Activated T-cell treated with anti-CD3 and anti-CD28 coated beads, Interleukin-2, amount 50 U/mL, for 72 hours (primary cell): Measurements from ENCODE around the gene KIAA0513. TPM values are rescaled to one million over a fixed set of nuclear protein-coding genes. Genes with fewer than 3 reads are reported as not detected.

Experiments used
- ATAC-seq, 2 donors: fragments of 150-1000 bp; cut with Tn5 transposase; replicated peaks in 1 of 2; 2 replicates each; pipeline ENCODE4 v1.10.0; 2021; ENCODE audit warnings: moderate library complexity in 2 of 2, mild to moderate bottlenecking in 1 of 2
- DNase-seq, 2 donors: peaks; one replicate each; pipeline ENCODE4 v3.0.0; 2021 to 2022; ENCODE audit warnings: mixed read lengths in 1 of 2
- H3K27ac Mint-ChIP-seq: one replicate; pipeline ENCODE4 v1.8.0; 2022; ENCODE audit warnings: mild to moderate bottlenecking, moderate library complexity, mixed read lengths
- H3K27me3 Mint-ChIP-seq: one replicate; pipeline ENCODE4 v1.8.0; 2022; ENCODE audit warnings: low read depth, mixed read lengths
- H3K36me3 Mint-ChIP-seq, 2 donors: one replicate each; pipeline ENCODE4 v1.8.0; 2022; ENCODE audit warnings: mixed read lengths in 2 of 2, mild to moderate bottlenecking in 1 of 2; ENCODE audit not compliant: insufficient read depth in 2 of 2
- H3K4me1 Mint-ChIP-seq: one replicate; pipeline ENCODE4 v1.8.0; 2022; ENCODE audit warnings: low read depth, mixed read lengths
- H3K4me3 Mint-ChIP-seq, 2 donors: one replicate each; pipeline ENCODE4 v1.8.0; 2022; ENCODE audit warnings: mild to moderate bottlenecking in 2 of 2, mixed read lengths in 2 of 2, moderate library complexity in 2 of 2
- H3K9me3 Mint-ChIP-seq, 2 donors: one replicate each; pipeline ENCODE4 v1.8.0; 2022; ENCODE audit warnings: mixed read lengths in 2 of 2
- total RNA-seq, 2 donors: library from RNA; stranded (reverse); gene quantifications; one replicate each; pipeline ENCODE4 v1.2.3, GENCODE V29; 2022

KIAA0513 gene
- total RNA-seq, 2 donors from 2014 or later: 10.6 to 14.5 TPM

DNA sequence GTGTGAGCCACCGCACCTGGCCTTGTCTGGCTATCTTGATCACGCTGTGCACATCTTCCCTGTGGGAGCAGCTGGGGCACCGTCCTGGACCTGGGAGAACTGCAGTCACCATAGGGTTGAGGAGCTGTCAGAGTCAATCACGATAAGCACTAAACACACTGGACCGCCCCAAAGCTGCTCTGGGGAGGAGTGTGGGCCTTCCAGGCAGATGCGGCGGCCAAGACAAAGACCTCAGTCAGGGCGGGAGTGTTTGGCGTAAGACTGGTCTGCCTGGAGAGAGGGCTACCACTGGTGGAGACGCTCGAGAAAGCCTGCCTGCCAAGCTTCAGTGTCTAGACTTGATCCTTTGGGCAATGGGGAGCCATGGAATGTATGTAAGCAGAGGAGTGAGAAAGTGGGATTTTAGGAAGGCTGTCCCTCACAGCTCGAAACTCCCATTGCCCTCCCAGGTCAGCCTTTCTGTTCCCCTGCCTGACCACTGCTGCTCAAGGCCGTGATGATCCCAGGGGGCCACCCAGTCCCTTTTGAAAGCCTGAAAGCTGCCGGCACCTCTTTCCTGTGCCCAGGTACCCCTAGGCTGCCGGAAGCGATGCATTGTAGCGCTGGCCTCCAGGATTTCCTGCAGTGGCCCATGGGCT is 114.0 kb downstream of the KIAA0513 start:
- Mint-ChIP-seq H3K27me3 (peaks cover 29% of the 10 kb centered on the region), H3K4me3 (no peak overlapping the region), H3K36me3 (peaks cover 0 to 1% of the 10 kb centered on the region in 2 donors), H3K9me3 (no peaks in the 10 kb centered on the region), H3K27ac (no peak overlapping the region), H3K4me1 (peaks cover 8% of the 10 kb centered on the region)
- DNase-seq: no peak
- no peak for ATAC-seq

DNA sequence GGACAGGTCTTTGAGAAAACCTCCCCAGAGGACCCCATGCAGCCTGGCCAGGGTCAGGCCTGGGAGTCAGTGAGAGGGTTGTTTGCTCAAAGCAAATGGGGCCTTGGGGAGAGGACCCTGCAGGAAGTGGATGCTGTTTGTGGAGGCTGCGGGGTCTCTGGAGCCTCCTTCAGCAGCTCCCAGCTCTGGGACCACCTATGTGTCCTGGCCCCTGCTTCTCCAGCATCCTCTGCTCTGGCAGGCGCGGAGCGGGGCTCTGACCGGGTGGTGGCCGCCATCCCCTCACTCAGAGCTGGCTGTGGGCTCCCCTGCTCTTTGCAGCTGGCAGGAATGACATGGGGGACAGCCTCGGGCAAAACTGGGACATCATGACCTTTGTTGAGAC is 114.5 kb downstream of the KIAA0513 start:
- H3K27ac Mint-ChIP-seq: no peak overlapping the region
- H3K27me3 Mint-ChIP-seq: peaks cover 25% of the 10 kb centered on the region
- peaks cover 0 to 1% of the 10 kb centered on the region in 2 donors for H3K36me3 Mint-ChIP-seq

DNA sequence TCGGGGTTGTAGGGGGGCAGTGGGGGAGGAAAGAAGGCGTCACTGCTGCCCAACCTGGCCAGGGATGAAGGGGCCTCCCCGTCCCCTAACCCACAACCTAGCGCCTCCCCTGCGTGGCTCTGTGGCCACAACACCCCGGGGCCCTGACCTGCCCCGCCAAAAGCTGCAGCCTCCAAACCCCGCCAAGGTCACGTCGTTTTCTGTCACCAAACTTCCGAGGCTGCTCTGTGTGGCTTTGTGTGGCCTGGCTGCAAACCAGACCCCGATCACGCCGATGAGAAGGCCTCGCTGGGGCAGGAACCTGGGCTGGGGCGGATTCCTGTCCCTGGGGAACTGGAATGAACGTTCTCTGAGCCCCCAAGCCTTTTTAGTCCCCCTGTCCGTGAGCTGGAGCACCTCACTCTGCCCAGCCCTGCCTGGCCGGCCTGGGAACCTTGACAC is 115.2 kb downstream of the KIAA0513 start:
- DNase-seq (no peak), ATAC-seq (no peak)
- Mint-ChIP-seq H3K27ac (no peak overlapping the region), H3K27me3 (peaks cover 21% of the 10 kb centered on the region), H3K4me1 (peaks cover 4% of the 10 kb centered on the region), H3K9me3 (no peaks in the 10 kb centered on the region), H3K4me3 (no peak overlapping the region), H3K36me3 (no peaks in the 10 kb centered on the region)

More for the DNA sequence above, 114.5 kb downstream of the KIAA0513 start:
- ATAC-seq (no peak), DNase-seq (no peak)
- Mint-ChIP-seq H3K9me3 (no peaks in the 10 kb centered on the region), H3K4me1 (peaks cover 8% of the 10 kb centered on the region), H3K4me3 (no peak overlapping the region)

Other genes with a start within 250 kb of the KIAA0513 start
- under 1 TPM; 0.38 to 0.51 TPM for gene CRISPLD2, start 207.8 kb upstream of the KIAA0513 start, total RNA-seq
- gene ZDHHC7, start 16.3 kb upstream of the KIAA0513 start, total RNA-seq: 10 to 100 TPM; 27.5 to 33.7 TPM
- not detected for gene CIBAR2, start 84.7 kb downstream of the KIAA0513 start, total RNA-seq